ENCODE data around the gene FCMR. TPM values are rescaled to one million over a fixed set of nuclear protein-coding genes. Genes with fewer than 3 reads are reported as not detected.

The FCMR gene
- total and polyA plus RNA-seq, 2 experiments from 2014 or later = 0.84 TPM; not detected in 1

DNA sequence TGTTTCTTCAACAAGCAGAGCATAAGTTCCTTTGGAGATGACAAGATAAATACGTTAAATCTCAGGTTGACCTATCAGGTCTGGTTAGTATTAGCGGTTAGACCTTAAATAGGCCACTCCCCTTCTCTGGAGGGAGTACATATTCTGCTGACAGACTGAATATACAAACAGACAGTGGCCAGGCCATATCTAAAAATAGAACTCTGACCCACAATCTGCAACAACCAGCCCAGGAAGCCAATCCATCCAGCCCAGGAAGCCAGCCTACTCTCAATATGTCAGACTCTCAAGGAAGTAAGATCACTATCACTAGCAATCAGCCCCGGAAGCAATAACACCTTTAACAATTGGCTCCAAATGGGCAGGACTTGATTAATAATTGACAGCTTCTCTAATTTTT, 49.6 kb downstream of the FCMR start:
- Mint-ChIP-seq H3K4me3 (no peak overlapping the region), H3K27me3 (ENCODE audit: insufficient read depth, low read depth, poor library complexity) (peaks cover 2% of the 10 kb centered on the region), H3K27ac (no peak overlapping the region), H3K4me1 (no peaks in the 10 kb centered on the region), H3K9me3 (peaks cover 9% of the 10 kb centered on the region; the same call in 2 of the 3 replicates), H3K36me3 (ENCODE audit: low read depth) (no peaks in the 10 kb centered on the region)
- H4K20me1 ChIP-seq (replicated peaks; ENCODE audit: insufficient read depth) = no peaks in the 10 kb centered on the region
- no peaks in the 10 kb centered on the region for H3K27me3 ChIP-seq (ENCODE audit: insufficient read depth)
- no peak for ATAC-seq
- TF ChIP-seq ZNF331 (CRISPR knock-in tag; IDR thresholded peaks at IDR 0.05; ENCODE audit: low read depth) (no peak), POLR2AphosphoS5 (IDR thresholded peaks at IDR 0.05; ENCODE audit: low read depth) (no peak), STAT1 (IDR thresholded peaks at IDR 0.05; ENCODE audit: unreplicated experiment) (no peak), ZNF114 (CRISPR knock-in tag; IDR thresholded peaks at IDR 0.05) (no peak), JUNB (IDR thresholded peaks at IDR 0.05; ENCODE audit: unreplicated experiment) (no peak), EZH2phosphoT487 (IDR thresholded peaks at IDR 0.05; ENCODE audit: unreplicated experiment) (no peak), EZH2 (IDR thresholded peaks at IDR 0.05; ENCODE audit: low read depth, unreplicated experiment) (no peak), CREB1 (CRISPR knock-in tag; IDR thresholded peaks at IDR 0.05; ENCODE audit: low read depth) (no peak), NANOG (IDR thresholded peaks at IDR 0.05; ENCODE audit: borderline replicate concordance) (no peak)
- TF ChIP-seq, protein P1, sequence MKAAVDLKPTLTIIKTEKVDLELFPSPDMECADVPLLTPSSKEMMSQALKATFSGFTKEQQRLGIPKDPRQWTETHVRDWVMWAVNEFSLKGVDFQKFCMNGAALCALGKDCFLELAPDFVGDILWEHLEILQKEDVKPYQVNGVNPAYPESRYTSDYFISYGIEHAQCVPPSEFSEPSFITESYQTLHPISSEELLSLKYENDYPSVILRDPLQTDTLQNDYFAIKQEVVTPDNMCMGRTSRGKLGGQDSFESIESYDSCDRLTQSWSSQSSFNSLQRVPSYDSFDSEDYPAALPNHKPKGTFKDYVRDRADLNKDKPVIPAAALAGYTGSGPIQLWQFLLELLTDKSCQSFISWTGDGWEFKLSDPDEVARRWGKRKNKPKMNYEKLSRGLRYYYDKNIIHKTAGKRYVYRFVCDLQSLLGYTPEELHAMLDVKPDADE (IDR thresholded peaks at IDR 0.05) = no peak
- TF ChIP-seq, protein P2, sequence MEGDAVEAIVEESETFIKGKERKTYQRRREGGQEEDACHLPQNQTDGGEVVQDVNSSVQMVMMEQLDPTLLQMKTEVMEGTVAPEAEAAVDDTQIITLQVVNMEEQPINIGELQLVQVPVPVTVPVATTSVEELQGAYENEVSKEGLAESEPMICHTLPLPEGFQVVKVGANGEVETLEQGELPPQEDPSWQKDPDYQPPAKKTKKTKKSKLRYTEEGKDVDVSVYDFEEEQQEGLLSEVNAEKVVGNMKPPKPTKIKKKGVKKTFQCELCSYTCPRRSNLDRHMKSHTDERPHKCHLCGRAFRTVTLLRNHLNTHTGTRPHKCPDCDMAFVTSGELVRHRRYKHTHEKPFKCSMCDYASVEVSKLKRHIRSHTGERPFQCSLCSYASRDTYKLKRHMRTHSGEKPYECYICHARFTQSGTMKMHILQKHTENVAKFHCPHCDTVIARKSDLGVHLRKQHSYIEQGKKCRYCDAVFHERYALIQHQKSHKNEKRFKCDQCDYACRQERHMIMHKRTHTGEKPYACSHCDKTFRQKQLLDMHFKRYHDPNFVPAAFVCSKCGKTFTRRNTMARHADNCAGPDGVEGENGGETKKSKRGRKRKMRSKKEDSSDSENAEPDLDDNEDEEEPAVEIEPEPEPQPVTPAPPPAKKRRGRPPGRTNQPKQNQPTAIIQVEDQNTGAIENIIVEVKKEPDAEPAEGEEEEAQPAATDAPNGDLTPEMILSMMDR (conservative IDR thresholded peaks at IDR 0.05; ENCODE audit: low read depth in 2 of 2) = no peak
- TF ChIP-seq, protein P3, sequence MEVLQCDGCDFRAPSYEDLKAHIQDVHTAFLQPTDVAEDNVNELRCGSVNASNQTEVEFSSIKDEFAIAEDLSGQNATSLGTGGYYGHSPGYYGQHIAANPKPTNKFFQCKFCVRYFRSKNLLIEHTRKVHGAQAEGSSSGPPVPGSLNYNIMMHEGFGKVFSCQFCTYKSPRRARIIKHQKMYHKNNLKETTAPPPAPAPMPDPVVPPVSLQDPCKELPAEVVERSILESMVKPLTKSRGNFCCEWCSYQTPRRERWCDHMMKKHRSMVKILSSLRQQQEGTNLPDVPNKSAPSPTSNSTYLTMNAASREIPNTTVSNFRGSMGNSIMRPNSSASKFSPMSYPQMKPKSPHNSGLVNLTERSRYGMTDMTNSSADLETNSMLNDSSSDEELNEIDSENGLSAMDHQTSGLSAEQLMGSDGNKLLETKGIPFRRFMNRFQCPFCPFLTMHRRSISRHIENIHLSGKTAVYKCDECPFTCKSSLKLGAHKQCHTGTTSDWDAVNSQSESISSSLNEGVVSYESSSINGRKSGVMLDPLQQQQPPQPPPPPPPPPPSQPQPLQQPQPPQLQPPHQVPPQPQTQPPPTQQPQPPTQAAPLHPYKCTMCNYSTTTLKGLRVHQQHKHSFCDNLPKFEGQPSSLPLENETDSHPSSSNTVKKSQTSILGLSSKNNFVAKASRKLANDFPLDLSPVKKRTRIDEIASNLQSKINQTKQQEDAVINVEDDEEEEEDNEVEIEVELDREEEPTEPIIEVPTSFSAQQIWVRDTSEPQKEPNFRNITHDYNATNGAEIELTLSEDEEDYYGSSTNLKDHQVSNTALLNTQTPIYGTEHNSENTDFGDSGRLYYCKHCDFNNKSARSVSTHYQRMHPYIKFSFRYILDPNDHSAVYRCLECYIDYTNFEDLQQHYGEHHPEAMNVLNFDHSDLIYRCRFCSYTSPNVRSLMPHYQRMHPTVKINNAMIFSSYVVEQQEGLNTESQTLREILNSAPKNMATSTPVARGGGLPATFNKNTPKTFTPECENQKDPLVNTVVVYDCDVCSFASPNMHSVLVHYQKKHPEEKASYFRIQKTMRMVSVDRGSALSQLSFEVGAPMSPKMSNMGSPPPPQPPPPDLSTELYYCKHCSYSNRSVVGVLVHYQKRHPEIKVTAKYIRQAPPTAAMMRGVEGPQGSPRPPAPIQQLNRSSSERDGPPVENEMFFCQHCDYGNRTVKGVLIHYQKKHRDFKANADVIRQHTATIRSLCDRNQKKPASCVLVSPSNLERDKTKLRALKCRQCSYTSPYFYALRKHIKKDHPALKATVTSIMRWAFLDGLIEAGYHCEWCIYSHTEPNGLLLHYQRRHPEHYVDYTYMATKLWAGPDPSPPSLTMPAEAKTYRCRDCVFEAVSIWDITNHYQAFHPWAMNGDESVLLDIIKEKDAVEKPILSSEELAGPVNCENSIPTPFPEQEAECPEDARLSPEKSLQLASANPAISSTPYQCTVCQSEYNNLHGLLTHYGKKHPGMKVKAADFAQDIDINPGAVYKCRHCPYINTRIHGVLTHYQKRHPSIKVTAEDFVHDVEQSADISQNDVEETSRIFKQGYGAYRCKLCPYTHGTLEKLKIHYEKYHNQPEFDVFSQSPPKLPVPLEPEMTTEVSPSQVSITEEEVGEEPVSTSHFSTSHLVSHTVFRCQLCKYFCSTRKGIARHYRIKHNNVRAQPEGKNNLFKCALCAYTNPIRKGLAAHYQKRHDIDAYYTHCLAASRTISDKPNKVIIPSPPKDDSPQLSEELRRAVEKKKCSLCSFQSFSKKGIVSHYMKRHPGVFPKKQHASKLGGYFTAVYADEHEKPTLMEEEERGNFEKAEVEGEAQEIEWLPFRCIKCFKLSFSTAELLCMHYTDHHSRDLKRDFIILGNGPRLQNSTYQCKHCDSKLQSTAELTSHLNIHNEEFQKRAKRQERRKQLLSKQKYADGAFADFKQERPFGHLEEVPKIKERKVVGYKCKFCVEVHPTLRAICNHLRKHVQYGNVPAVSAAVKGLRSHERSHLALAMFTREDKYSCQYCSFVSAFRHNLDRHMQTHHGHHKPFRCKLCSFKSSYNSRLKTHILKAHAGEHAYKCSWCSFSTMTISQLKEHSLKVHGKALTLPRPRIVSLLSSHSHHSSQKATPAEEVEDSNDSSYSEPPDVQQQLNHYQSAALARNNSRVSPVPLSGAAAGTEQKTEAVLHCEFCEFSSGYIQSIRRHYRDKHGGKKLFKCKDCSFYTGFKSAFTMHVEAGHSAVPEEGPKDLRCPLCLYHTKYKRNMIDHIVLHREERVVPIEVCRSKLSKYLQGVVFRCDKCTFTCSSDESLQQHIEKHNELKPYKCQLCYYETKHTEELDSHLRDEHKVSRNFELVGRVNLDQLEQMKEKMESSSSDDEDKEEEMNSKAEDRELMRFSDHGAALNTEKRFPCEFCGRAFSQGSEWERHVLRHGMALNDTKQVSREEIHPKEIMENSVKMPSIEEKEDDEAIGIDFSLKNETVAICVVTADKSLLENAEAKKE (CRISPR knock-in tag; IDR thresholded peaks at IDR 0.05) = no peak
- TF ChIP-seq, protein P4, sequence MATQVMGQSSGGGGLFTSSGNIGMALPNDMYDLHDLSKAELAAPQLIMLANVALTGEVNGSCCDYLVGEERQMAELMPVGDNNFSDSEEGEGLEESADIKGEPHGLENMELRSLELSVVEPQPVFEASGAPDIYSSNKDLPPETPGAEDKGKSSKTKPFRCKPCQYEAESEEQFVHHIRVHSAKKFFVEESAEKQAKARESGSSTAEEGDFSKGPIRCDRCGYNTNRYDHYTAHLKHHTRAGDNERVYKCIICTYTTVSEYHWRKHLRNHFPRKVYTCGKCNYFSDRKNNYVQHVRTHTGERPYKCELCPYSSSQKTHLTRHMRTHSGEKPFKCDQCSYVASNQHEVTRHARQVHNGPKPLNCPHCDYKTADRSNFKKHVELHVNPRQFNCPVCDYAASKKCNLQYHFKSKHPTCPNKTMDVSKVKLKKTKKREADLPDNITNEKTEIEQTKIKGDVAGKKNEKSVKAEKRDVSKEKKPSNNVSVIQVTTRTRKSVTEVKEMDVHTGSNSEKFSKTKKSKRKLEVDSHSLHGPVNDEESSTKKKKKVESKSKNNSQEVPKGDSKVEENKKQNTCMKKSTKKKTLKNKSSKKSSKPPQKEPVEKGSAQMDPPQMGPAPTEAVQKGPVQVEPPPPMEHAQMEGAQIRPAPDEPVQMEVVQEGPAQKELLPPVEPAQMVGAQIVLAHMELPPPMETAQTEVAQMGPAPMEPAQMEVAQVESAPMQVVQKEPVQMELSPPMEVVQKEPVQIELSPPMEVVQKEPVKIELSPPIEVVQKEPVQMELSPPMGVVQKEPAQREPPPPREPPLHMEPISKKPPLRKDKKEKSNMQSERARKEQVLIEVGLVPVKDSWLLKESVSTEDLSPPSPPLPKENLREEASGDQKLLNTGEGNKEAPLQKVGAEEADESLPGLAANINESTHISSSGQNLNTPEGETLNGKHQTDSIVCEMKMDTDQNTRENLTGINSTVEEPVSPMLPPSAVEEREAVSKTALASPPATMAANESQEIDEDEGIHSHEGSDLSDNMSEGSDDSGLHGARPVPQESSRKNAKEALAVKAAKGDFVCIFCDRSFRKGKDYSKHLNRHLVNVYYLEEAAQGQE (IDR thresholded peaks at IDR 0.05; ENCODE audit: unreplicated experiment) = no peak
- H3K9me2 ChIP-seq (ENCODE audit: insufficient read depth) = peaks cover 12% of the 10 kb centered on the region; the same call in 1 of the 2 replicates
- no peak overlapping the region for H3K4me3 ChIP-seq
- no peaks in the 10 kb centered on the region for H3F3A ChIP-seq (replicated peaks; ENCODE audit: low read depth)
- no peaks in the 10 kb centered on the region for H3K79me2 ChIP-seq (replicated peaks; ENCODE audit: insufficient read depth)
- no peak for DNase-seq (ENCODE audit: low spot score)
- H3K4me1 ChIP-seq (ENCODE audit: insufficient read depth) = no peaks in the 10 kb centered on the region
- no peak overlapping the region for H2AFZ ChIP-seq
- H3K27ac ChIP-seq (ENCODE audit: low read depth) = no peak overlapping the region
- no peak overlapping the region for H3K4me2 ChIP-seq
- no peaks in the 10 kb centered on the region for H3K36me3 ChIP-seq (ENCODE audit: insufficient read depth)
